HCT116 (cell line): ENCODE results near the gene P2RX3. TPM values are rescaled to one million over a fixed set of nuclear protein-coding genes. Genes with fewer than 3 reads are reported as not detected.
A peak's percentile ranks its signal among the peaks of the same experiment; 100 is the strongest.

Source experiments
- ATAC-seq: fragments of 200-7000 bp; cut with Tn5 transposase; 2 replicates; pipeline ENCODE4 v1.9.1; 2020; ENCODE audit warnings: mild to moderate bottlenecking, moderate library complexity
- BruUV-seq: library from RNA; stranded (reverse); fragments of 400-500 nt; replicated peaks from 2 replicates; lab custom pipeline; 2021; lab: Mats Ljungman, UMichigan
- CTCF ChIA-PET: fragments of 300-600 bp; sonication (Branson Sonifier 250); formaldehyde crosslinking; loops from one replicate; lab custom pipeline; 2021; ENCODE audit warnings: antibody characterized with exemption; lab: Charles Lee
- POLR2A ChIA-PET: fragments of 300-600, 350-600 bp; sonication (Branson Sonifier 250); formaldehyde crosslinking; loops from one replicate; lab custom pipeline; 2021; ENCODE audit warnings: antibody characterized with exemption; lab: Charles Lee
- RAD21 ChIA-PET, 2 experiments: fragments of 300-600 bp; sonication (Branson Sonifier 250); formaldehyde crosslinking; loops; one replicate each; lab custom pipeline; 2023; ENCODE audit warnings: low total read pairs in 2 of 2; ENCODE audit not compliant: uncharacterized antibody in 2 of 2, unreplicated experiment in 2 of 2, low non-redundant PET in 1 of 2; lab: Charles Lee
- DNase-seq: peaks from one replicate; pipeline ENCODE4 v3.0.0-alpha.2; 2010; ENCODE audit warnings: low read depth, low spot score
- H2AFZ ChIP-seq: fragments of 200-600 bp; shearing (Covaris generic), sonication (generic); 2 replicates; pipeline ENCODE4 v1.6.1; 2017; ENCODE audit warnings: low read depth, mixed run types, mixed read lengths, antibody characterized with exemption, low read length; ENCODE audit not compliant: poor library complexity, severe bottlenecking
- H3K27ac ChIP-seq: 2 replicates; pipeline ENCODE4 v1.5.1; 2012; ENCODE audit warnings: low read depth, low read length
- H3K27me3 ChIP-seq: fragments of 200-600 bp; sonication (generic); 2 replicates; pipeline ENCODE4 v1.6.1; 2016; ENCODE audit warnings: mixed run types, low read length, mixed read lengths; ENCODE audit not compliant: insufficient read depth
- H3K36me3 ChIP-seq, 2 experiments: fragments of 200-500 bp in 1 of 2; fragments of 200-600 bp in 1 of 2; sonication (Bioruptor generic) in 1 of 2; sonication (generic) in 1 of 2; 2 replicates each; pipeline versions ENCODE4 v1.5.1 to v1.6.1; 2014 to 2016; ENCODE audit warnings: low read length in 2 of 2, inconsistent platforms in 1 of 2, mixed read lengths in 1 of 2, mixed run types in 1 of 2; ENCODE audit not compliant: insufficient read depth in 2 of 2, control insufficient read depth in 1 of 2
- H3K4me1 ChIP-seq, 2 experiments: fragments of 200-600 bp in 1 of 2; sonication (generic) in 1 of 2; 2 replicates each; pipeline versions ENCODE4 v1.5.1 to v1.6.1; 2012 to 2017; ENCODE audit warnings: low read length in 2 of 2, inconsistent platforms in 1 of 2, mild to moderate bottlenecking in 1 of 2, mixed read lengths in 1 of 2, mixed run types in 1 of 2, moderate library complexity in 1 of 2; ENCODE audit not compliant: insufficient read depth in 2 of 2, control insufficient read depth in 1 of 2
- H3K4me2 ChIP-seq: fragments of 200-600 bp; sonication (generic); 2 replicates; pipeline ENCODE4 v1.6.1; 2017; ENCODE audit warnings: mixed run types, low read length, mixed read lengths
- H3K4me3 ChIP-seq, 2 experiments: fragments of 200-600 bp in 1 of 2; sonication (generic) in 1 of 2; replicated peaks in 1 of 2; 2 replicates each; pipeline ENCODE4 v1.5.1; 2011 to 2016; ENCODE audit warnings: low read length in 2 of 2, control low read depth in 1 of 2, low read depth in 1 of 2, mild to moderate bottlenecking in 1 of 2, mixed read lengths in 1 of 2, mixed run types in 1 of 2
- H3K79me2 ChIP-seq: fragments of 200-600 bp; sonication (generic); 2 replicates; pipeline ENCODE4 v1.6.1; 2017; ENCODE audit warnings: mild to moderate bottlenecking, mixed run types, low read length, moderate library complexity, mixed read lengths; ENCODE audit not compliant: insufficient read depth
- H3K9ac ChIP-seq: fragments of 200-600 bp; sonication (generic); 2 replicates; pipeline ENCODE4 v1.6.1; 2016; ENCODE audit warnings: low read length, mixed read lengths
- H3K9me2 ChIP-seq: fragments of 200-600 bp; sonication (generic), shearing (Covaris generic); 2 replicates; pipeline ENCODE4 v1.6.1; 2017; ENCODE audit warnings: mixed run types, mild to moderate bottlenecking, moderate library complexity; ENCODE audit not compliant: insufficient read depth
- H3K9me3 ChIP-seq, 2 experiments: fragments of 200-500 bp in 1 of 2; fragments of 200-600 bp in 1 of 2; sonication (Bioruptor generic) in 1 of 2; sonication (generic) in 1 of 2; 2 replicates each; pipeline ENCODE4 v1.6.1; 2014 to 2017; ENCODE audit warnings: low read length in 2 of 2, mixed read lengths in 2 of 2, inconsistent platforms in 1 of 2, low read depth in 1 of 2, mild to moderate bottlenecking in 1 of 2, mixed run types in 1 of 2, moderate library complexity in 1 of 2; ENCODE audit not compliant: control insufficient read depth in 1 of 2, insufficient read depth in 1 of 2
- H4K20me1 ChIP-seq: fragments of 200-600 bp; sonication (generic), shearing (Covaris generic); 2 replicates; pipeline ENCODE4 v1.6.1; 2017; ENCODE audit warnings: mixed run types, mild to moderate bottlenecking, moderate library complexity; ENCODE audit not compliant: insufficient read depth
- CEBPB ChIP-seq: IDR thresholded peaks from 2 replicates; pipeline ENCODE4 v1.6.1; 2012; ENCODE audit warnings: low read depth
- CTCF ChIP-seq, 3 experiments: fragments of 200-600 bp in 1 of 3; sonication (generic) in 1 of 3; IDR thresholded peaks in 2 of 3; conservative IDR thresholded peaks in 1 of 3; 2 replicates each; pipeline ENCODE4 v1.5.1; 2012 to 2017; ENCODE audit warnings: low read depth in 2 of 3, low read length in 2 of 3, antibody characterized with exemption in 1 of 3, borderline replicate concordance in 1 of 3, control low read depth in 1 of 3, mild to moderate bottlenecking in 1 of 3, mixed read lengths in 1 of 3, mixed run types in 1 of 3, moderate library complexity in 1 of 3; ENCODE audit not compliant: insufficient read depth in 1 of 3
- EGR1 ChIP-seq: IDR thresholded peaks from 2 replicates; pipeline ENCODE4 v1.6.1; 2012; ENCODE audit warnings: low read depth
- FOSL1 ChIP-seq: IDR thresholded peaks from 2 replicates; pipeline ENCODE4 v1.6.1; 2012; ENCODE audit warnings: low read depth
- RAD21 ChIP-seq: IDR thresholded peaks from 2 replicates; pipeline ENCODE4 v1.6.1; 2012; ENCODE audit warnings: low read depth, mild to moderate bottlenecking
- SIN3A ChIP-seq: IDR thresholded peaks from 2 replicates; pipeline ENCODE4 v1.6.1; 2012; ENCODE audit warnings: low read depth
- SP1 ChIP-seq: IDR thresholded peaks from 2 replicates; pipeline ENCODE4 v1.6.1; 2012; ENCODE audit warnings: low read depth
- TCF7L2 ChIP-seq: IDR thresholded peaks from 2 replicates; pipeline ENCODE4 v1.7.0; 2011; ENCODE audit warnings: borderline replicate concordance, inconsistent platforms; ENCODE audit not compliant: insufficient read depth, insufficient read length; ENCODE audit errors: extremely low read depth
- YY1 ChIP-seq: IDR thresholded peaks from 2 replicates; pipeline ENCODE4 v1.6.1; 2011; ENCODE audit warnings: low read length, low read depth, moderate library complexity, mild to moderate bottlenecking; ENCODE audit not compliant: insufficient replicate concordance; ENCODE audit errors: extremely low read depth
- ZFX ChIP-seq: fragments of 450-650 bp; IDR thresholded peaks from 2 replicates; pipeline ENCODE4 v1.6.1; 2017
- intact Hi-C: fragments of 100-400 bp; cut with micrococcal nuclease; formaldehyde crosslinking; loops from 2 replicates; pipeline ENCODE4 v1.10.0; 2022
- total RNA-seq: library from RNA; stranded (reverse); gene quantifications from one replicate; pipeline ENCODE4 v1.2.1, GENCODE V29; 2021; ENCODE audit not compliant: unreplicated experiment

The P2RX3 gene
- total RNA-seq, 1 experiment from 2014 or later, result not detected

DNA sequence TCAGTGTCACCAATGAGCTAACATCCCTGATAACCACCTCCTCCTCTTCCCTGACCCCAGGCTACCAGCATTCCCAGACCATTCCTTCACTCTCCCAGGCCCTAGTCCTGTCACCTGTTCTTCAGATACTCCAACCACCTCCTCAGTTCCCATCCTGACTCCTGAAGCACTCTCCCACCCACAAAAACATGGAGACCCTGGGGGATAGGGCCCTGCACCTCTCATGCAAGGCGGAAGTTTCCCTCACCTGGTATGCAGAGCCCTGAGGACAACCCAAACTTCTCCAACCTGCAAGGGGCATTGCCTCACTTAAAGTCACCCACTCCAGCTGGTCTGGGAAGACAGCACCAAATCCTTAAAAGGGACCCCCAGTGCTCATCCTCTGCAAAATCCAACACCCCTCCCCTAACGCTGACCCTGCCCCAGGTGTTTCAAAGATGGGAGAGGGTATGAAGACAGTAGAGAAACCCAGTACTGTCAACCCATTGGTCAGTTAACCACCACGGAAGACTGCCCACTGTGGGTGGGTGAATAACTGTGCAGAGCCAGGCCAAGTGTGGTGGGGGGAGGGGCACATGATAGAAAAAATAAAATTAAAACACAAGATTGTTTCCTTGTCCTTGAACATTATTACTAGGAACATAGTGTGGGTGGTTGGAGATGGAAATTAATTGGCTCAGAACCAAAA, 14.8 kb upstream of the P2RX3 start:
- peak overlapping the region; percentile 96 for H3K4me2 ChIP-seq
- H3K27ac ChIP-seq, result peak overlapping the region; percentile 78
- no peaks in the 10 kb centered on the region for H3K27me3 ChIP-seq
- H3K4me3 ChIP-seq, result peak overlapping the region; percentile 67 to 75
- H3K36me3 ChIP-seq, result peaks cover 24 to 34% of the 10 kb centered on the region in 2 experiments; a peak in 3 of 4 replicates
- ATAC-seq (no peak), DNase-seq (no peak)
- H3K9ac ChIP-seq, result peak overlapping the region; percentile 63
- RAD21 ChIA-PET, result interaction anchor here (0.6 to 1.8 kb wide), 2 partner anchors 12 to 13 kb away, joined by 3 to 6 read pairs; partner anchors contain the start of gene SSRP1 (in 1 of the 2)
- TF ChIP-seq CTCF (IDR thresholded peaks at IDR 0.05 in 2 of 3, conservative IDR thresholded peaks at IDR 0.05 in 1 of 3; ENCODE audit: borderline replicate concordance in 1 of 3, insufficient read depth in 1 of 3, low read depth in 2 of 3, low read length in 2 of 3), result peak in 2 of 3 experiments; percentile 11 to 18; a peak in 1 of 6 replicates
- no peak for TF ChIP-seq SIN3A
- no peaks in the 10 kb centered on the region for H3K9me2 ChIP-seq
- intact Hi-C loops, result no loop called here
- no TSS peak for BruUV-seq
- no peaks in the 10 kb centered on the region for H4K20me1 ChIP-seq
- POLR2A ChIA-PET, result interaction anchor here (0.7 to 6.5 kb wide), 2 partner anchors 11 to 79 kb away, joined by 4 to 42 read pairs; no protein-coding TSS in a partner anchor
- H3K79me2 ChIP-seq, result peaks cover 39% of the 10 kb centered on the region
- CTCF ChIA-PET, result interaction anchor here (2.3 kb wide), 1 partner anchor 12 kb away, joined by 13 read pairs; no protein-coding TSS in a partner anchor
- H3K4me1 ChIP-seq, result peaks cover 33 to 53% of the 10 kb centered on the region in 2 experiments
- no peak overlapping the region for H2AFZ ChIP-seq
- no peaks in the 10 kb centered on the region for H3K9me3 ChIP-seq

GRCh38 chr11:57323855-57324153, 14.3 kb upstream of the P2RX3 start:
- Histone ChIP-seq H3K27me3 (no peaks in the 10 kb centered on the region), H3K79me2 (peaks cover 42% of the 10 kb centered on the region), H3K4me3 (peak overlapping the region; percentile 67 to 75), H3K4me2 (peak overlapping the region; percentile 96), H3K27ac (peak overlapping the region; percentile 78), H2AFZ (no peak overlapping the region), H3K4me1 (peaks cover 33 to 53% of the 10 kb centered on the region in 2 experiments), H3K36me3 (peaks cover 27 to 39% of the 10 kb centered on the region in 2 experiments), H3K9me3 (no peaks in the 10 kb centered on the region), H4K20me1 (no peaks in the 10 kb centered on the region), H3K9me2 (no peaks in the 10 kb centered on the region), H3K9ac (peak overlapping the region; percentile 63)
- no peak for DNase-seq
- intact Hi-C loops, result no loop called here
- ChIA-PET CTCF (no interaction called here), POLR2A (interaction anchor here (0.6 to 6.5 kb wide), 4 partner anchors 11 to 79 kb away, joined by 3 to 42 read pairs (median 4); partner anchors contain the start of gene PRG3), RAD21 (no interaction called here)
- no TSS peak for BruUV-seq
- no peak for ATAC-seq
- TF ChIP-seq SP1 (no peak), EGR1 (no peak), CEBPB (no peak), ZFX (no peak), FOSL1 (no peak), YY1 (no peak), RAD21 (no peak), TCF7L2 (no peak)
